ENCODE measurements around the gene P4HA3.

GRCh38 chr11:74256378-74257133 lies 54.9 kb downstream of the P4HA3 start:
- no peak for TF ChIP-seq CTCF (IDR thresholded peaks at IDR 0.05; ENCODE audit: insufficient read depth, low read length)
- TF ChIP-seq POLR2AphosphoS5 (IDR thresholded peaks at IDR 0.05; ENCODE audit: low read depth): no peak
- no peak for TF ChIP-seq REST (IDR thresholded peaks at IDR 0.05; ENCODE audit: insufficient replicate concordance, low read depth)
